Smooth muscle cell (in vitro differentiated cells): Measurements from ENCODE around the gene DUS2. TPM values are rescaled to one million over a fixed set of nuclear protein-coding genes. Genes with fewer than 3 reads are reported as not detected.

Experiments
- DNase-seq: peaks from one replicate; lab custom pipeline; 2025; ENCODE audit not compliant: unreplicated experiment; lab: John Stamatoyannopoulos, UW
- H2AFZ ChIP-seq: fragments of 200-600 bp; sonication (generic); 2 replicates; pipeline ENCODE4 v1.6.0; 2016; ENCODE audit warnings: antibody characterized with exemption, low read depth, mild to moderate bottlenecking
- H3F3A ChIP-seq: fragments of 200-600 bp; sonication (generic); 2 replicates; pipeline ENCODE4 v1.6.0; 2017; ENCODE audit warnings: antibody characterized with exemption, low read depth
- H3K27ac ChIP-seq: fragments of 200-600 bp; sonication (generic); 2 replicates; pipeline ENCODE4 v1.5.1; 2016; ENCODE audit warnings: low read depth, mild to moderate bottlenecking
- H3K27me3 ChIP-seq: fragments of 200-600 bp; sonication (generic); 2 replicates; pipeline ENCODE4 v1.6.1; 2016; ENCODE audit warnings: low read depth, mild to moderate bottlenecking
- H3K36me3 ChIP-seq: fragments of 200-600 bp; sonication (generic); 2 replicates; pipeline ENCODE4 v1.5.1; 2016; ENCODE audit warnings: low read depth
- H3K4me1 ChIP-seq: fragments of 200-600 bp; sonication (generic); 2 replicates; pipeline ENCODE4 v1.5.1; 2016; ENCODE audit warnings: low read depth
- H3K4me2 ChIP-seq: fragments of 200-600 bp; sonication (generic); 2 replicates; pipeline ENCODE4 v1.6.0; 2016; ENCODE audit warnings: mild to moderate bottlenecking
- H3K4me3 ChIP-seq: fragments of 200-600 bp; sonication (generic); 2 replicates; pipeline ENCODE4 v1.5.1; 2016; ENCODE audit warnings: mild to moderate bottlenecking
- H3K79me2 ChIP-seq: fragments of 200-600 bp; sonication (generic); 2 replicates; pipeline ENCODE4 v1.6.0; 2016; ENCODE audit warnings: low read depth, mild to moderate bottlenecking
- H3K9ac ChIP-seq: fragments of 200-600 bp; sonication (generic); 2 replicates; pipeline ENCODE4 v1.6.0; 2016; ENCODE audit warnings: low read depth
- H3K9me3 ChIP-seq: fragments of 200-600 bp; sonication (generic); replicated peaks from 2 replicates; pipeline ENCODE4 v1.5.1; 2016; ENCODE audit warnings: low read depth
- H4K20me1 ChIP-seq: fragments of 200-600 bp; sonication (generic); 2 replicates; pipeline ENCODE4 v1.6.0; 2016; ENCODE audit warnings: low read depth
- WGBS: methylation state at CpG from one replicate; pipeline ENCODE4 v1.1.7; 2016; ENCODE audit warnings: low lambda C conversion rate; 5-methylcytosine and 5-hydroxymethylcytosine counted together
- polyA plus RNA-seq: library from polyadenylated mRNA; unstranded; fragments of >200 nt; fragmentation: Nextera tagmentation; extraction: Ambion mirVana; gene quantifications from 2 replicates; pipeline ENCODE4 v1.2.1, GENCODE V29; 2016
- total RNA-seq: library from RNA; depleted of rRNA; stranded (reverse); fragments of >200 nt; gene quantifications from 2 replicates; pipeline ENCODE4 v1.2.3, GENCODE V29; 2014
- TF ChIP-seq, protein P1 (sequence below): fragments of 200-600 bp; sonication (generic); IDR thresholded peaks from 2 replicates; pipeline ENCODE4 v1.5.1; 2017; ENCODE audit warnings: borderline replicate concordance, mild to moderate bottlenecking, antibody characterized with exemption; ENCODE audit not compliant: insufficient read depth, poor library complexity, severe bottlenecking

Gene DUS2
- total and polyA plus RNA-seq, 2 experiments from 2014 or later: 12.1 to 23.5 TPM

DNA sequence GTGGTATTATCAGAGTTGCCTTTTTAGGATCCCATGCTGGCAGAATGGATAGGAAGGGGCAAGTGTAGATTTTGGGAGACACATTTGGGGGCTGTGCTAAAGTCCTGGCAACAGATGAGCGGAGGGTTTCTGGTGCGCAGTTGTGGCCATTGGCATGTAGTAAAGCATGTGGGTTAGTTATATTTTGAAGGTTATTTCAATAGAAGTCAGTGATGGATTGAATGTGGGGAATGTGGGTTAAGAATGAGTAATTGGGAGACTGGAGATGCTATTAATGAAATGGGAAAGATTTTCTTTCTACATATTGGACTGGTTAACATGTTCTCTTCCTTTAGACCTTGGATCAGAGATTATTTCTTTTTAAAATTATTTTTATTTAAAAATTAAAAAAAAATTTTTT is 10.0 kb downstream of the DUS2 start:
- no peak for DNase-seq
- Histone ChIP-seq H3K79me2 (no peaks in the 10 kb centered on the region), H3F3A (no peaks in the 10 kb centered on the region), H3K9me3 (no peaks in the 10 kb centered on the region), H3K36me3 (no peaks in the 10 kb centered on the region), H3K4me3 (no peak overlapping the region), H4K20me1 (peaks cover 9% of the 10 kb centered on the region), H2AFZ (no peak overlapping the region), H3K9ac (no peak overlapping the region), H3K4me1 (no peaks in the 10 kb centered on the region), H3K4me2 (no peak overlapping the region), H3K27me3 (no peaks in the 10 kb centered on the region), H3K27ac (no peak overlapping the region)
- TF ChIP-seq, protein P1, sequence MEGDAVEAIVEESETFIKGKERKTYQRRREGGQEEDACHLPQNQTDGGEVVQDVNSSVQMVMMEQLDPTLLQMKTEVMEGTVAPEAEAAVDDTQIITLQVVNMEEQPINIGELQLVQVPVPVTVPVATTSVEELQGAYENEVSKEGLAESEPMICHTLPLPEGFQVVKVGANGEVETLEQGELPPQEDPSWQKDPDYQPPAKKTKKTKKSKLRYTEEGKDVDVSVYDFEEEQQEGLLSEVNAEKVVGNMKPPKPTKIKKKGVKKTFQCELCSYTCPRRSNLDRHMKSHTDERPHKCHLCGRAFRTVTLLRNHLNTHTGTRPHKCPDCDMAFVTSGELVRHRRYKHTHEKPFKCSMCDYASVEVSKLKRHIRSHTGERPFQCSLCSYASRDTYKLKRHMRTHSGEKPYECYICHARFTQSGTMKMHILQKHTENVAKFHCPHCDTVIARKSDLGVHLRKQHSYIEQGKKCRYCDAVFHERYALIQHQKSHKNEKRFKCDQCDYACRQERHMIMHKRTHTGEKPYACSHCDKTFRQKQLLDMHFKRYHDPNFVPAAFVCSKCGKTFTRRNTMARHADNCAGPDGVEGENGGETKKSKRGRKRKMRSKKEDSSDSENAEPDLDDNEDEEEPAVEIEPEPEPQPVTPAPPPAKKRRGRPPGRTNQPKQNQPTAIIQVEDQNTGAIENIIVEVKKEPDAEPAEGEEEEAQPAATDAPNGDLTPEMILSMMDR: no peak
- WGBS: 100% methylated on average over 2 of the region's 2 CpGs

DNA sequence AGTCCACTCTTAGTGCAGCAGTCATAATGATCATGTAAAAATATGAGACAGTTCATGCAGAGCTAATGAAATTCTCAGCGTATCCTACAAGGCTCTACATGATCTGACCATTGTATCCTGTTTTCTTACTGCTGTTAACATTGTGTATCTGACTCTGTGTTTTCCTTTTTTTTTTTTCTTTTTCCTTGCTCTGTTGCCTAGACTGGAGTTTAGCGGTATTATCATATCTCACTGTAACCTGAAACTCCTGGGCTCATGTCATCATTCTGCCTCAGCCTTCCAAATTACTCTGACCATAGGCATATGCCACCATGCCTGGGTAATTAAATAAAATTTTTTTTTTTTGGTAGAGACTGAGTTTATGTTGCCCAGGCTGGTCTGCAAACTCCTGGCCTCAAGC is 12.1 kb downstream of the DUS2 start:
- H3K9me3 ChIP-seq: no peaks in the 10 kb centered on the region
- no peak overlapping the region for H3K9ac ChIP-seq
- H3K4me3 ChIP-seq: no peak overlapping the region
- no peaks in the 10 kb centered on the region for H3K79me2 ChIP-seq
- no peaks in the 10 kb centered on the region for H3K36me3 ChIP-seq
- peaks cover 8% of the 10 kb centered on the region for H4K20me1 ChIP-seq
- no peak overlapping the region for H3K27ac ChIP-seq
- no peaks in the 10 kb centered on the region for H3F3A ChIP-seq
- no peak overlapping the region for H2AFZ ChIP-seq
- TF ChIP-seq, protein P1: no peak
- no peaks in the 10 kb centered on the region for H3K4me1 ChIP-seq
- 100% methylated on average over 2 of the region's 2 CpGs for WGBS
- H3K4me2 ChIP-seq: no peak overlapping the region
- H3K27me3 ChIP-seq: no peaks in the 10 kb centered on the region
- DNase-seq: no peak

DNA sequence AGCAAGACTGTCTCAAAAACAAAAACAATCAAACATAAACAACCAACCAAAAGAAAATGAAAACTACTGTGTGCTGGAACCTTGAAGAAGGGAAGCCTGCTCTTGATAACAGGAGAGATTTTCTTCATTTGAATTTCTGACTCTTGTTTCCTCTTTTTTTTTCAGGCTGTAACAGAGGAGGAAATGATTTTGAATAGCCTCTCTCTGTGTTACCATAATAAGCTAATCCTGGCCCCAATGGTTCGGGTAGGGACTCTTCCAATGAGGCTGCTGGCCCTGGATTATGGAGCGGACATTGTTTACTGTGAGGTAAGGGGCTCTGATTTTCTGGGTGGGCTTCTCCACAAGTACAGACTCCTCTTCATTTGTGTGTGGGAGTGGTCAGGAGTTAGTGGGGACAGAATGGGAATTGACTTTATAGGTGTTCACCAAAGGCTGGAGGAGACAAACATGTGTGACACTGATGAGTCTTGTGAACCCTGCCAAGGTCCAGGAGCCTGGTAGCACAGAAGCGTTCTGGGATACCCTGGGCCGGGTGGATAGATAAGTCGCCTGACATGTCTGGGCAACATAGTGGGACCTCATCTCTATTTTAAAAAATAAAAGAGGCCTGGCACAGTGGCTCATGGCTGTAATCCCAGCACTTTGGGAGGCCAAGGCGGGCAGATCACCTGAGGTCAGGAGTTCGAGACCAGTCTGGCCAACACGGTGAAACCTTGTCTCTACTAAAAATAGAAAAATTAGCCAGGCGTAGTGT is 14.9 kb downstream of the DUS2 start:
- Histone ChIP-seq H4K20me1 (no peaks in the 10 kb centered on the region), H3F3A (no peaks in the 10 kb centered on the region), H3K9me3 (no peaks in the 10 kb centered on the region), H3K4me1 (no peaks in the 10 kb centered on the region), H3K27me3 (no peaks in the 10 kb centered on the region), H2AFZ (no peak overlapping the region), H3K36me3 (no peaks in the 10 kb centered on the region), H3K9ac (no peak overlapping the region), H3K27ac (no peak overlapping the region), H3K79me2 (no peaks in the 10 kb centered on the region), H3K4me2 (no peak overlapping the region), H3K4me3 (no peak overlapping the region)
- DNase-seq: no peak
- TF ChIP-seq, protein P1: no peak
- WGBS: 98% methylated on average over 9 of the region's 9 CpGs
